GM21381 (cell line): ENCODE data around the gene ATP4B.

Source experiments
- ATAC-seq: cut with Tn5 transposase; IDR thresholded peaks from one replicate; pipeline ENCODE4 v1.9.1; 2021; ENCODE audit warnings: mild to moderate bottlenecking, moderate library complexity; ENCODE audit not compliant: unreplicated experiment

The ATP4B gene

DNA sequence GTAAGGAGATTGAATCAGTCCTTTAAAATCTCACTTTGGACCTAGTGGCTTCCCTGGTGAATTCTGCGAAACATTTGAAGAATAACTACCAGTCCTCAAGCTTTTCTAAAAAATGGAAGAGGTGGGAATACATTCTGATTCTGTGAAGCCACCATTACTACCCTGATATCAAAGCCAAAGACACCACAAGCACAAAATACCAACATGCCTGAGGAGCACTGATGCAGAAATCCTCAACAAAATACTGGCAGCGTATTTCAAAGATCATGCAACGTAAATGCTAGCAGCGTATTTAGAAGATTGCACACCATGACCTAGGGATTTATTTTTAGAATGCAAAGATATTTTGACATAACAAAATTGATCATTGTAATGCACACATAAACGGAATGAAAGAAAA is 14.4 kb downstream of the ATP4B start:
- no peak for ATAC-seq

DNA sequence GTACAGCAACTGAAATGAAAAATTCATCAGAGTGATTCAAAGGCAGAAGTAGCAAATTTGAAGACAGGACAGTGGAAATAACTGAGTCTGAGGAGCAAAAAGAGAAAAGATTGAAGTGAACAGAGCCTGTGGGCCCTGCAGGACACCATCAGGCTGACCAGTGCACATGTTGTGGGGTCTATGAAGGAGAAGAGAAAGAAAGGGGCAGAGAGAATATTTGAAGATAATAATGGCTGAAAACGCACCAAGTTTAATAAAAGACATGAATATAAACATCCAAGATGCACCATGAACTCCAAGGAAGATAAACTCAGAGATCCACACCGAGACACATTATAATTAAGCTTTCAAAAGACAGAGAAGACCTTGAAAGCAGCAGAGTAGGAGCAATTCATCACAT is 15.4 kb downstream of the ATP4B start:
- ATAC-seq: no peak

- ATAC-seq: no peak
These were observed 16.6 kb downstream of the ATP4B start for GRCh38 chr13:113641426-113641825.

DNA sequence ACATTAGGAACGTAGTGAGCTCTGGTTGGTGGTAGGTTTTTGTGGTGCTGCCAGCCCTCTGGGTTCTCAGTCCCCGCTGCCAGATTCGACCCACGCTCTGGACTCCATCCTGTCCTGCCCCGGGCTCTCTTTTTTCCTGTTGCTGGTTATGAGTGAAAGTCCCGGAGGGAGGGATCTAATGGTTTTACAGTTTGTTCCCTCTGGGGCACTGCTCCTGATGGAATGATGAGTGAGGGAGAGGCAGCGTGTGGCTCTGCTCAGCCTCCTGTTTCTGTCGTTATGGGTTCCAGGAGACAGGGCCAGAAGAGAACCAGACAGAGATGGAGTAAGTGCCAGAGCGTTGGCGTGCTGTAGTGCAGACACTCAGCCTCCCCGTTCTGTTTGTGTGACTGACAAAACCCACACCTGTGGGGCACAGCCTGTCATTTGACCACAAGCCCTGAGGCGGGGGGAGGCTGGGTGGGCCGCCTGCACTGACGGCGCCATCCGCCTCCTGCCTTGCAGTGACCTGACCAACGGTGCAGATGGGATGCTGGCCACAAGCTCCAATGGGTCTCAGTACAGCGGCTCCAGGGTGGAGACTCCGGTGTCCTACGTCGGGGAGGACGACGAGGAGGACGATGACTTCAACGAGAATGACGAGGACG is 18.3 kb downstream of the ATP4B start:
- no peak for ATAC-seq

DNA sequence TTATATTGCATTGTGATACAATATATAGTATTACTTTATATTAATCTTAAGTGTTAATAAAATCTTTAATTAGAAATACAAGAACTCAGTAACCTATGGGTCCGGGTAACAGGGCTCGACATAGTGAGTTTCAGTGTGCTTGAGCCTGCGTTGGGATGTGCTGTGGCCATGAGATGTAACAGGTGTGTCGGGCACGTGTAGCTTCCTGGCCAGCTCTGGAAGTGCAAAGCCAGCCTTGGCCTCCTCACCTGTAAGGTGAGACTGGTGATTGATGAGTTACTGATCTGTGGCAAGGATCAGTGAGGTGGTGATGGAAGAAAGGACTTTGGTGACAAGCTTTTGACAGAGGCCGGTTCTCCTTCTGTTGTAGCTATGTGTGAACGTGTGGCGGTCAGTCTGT is 19.2 kb downstream of the ATP4B start:
- no peak for ATAC-seq

DNA sequence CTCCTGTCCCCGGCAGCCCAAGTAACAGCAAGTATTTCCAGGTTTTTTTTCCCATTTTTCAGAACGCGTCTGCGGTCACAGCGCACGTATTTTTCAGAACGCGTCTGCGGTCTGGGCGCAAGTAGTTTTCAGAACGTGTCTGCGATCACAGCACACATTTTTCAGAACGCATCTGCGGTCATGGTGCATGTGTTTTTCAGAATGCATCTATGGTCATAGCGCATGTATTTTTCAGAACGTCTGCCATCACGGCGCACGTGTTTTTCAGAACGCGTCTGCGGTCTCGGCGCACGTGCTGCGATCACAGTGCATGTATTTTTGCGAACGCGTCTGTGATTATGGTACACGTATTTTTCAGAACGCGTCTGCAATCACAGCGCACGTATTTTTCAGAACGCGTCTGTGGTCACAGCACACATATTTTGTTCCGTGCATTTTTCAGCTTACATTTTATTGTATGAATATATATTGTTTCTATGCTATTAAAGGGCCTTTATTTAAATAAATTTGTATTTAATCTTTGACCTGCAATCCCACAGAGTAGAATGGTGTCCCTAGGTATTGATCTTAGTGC is 19.7 kb downstream of the ATP4B start:
- no peak for ATAC-seq

- no peak for ATAC-seq
These were observed 20.5 kb downstream of the ATP4B start for GRCh38 chr13:113637262-113638160.

GRCh38 chr13:113636266-113636963 is 21.6 kb downstream of the ATP4B start:
- no peak for ATAC-seq

DNA sequence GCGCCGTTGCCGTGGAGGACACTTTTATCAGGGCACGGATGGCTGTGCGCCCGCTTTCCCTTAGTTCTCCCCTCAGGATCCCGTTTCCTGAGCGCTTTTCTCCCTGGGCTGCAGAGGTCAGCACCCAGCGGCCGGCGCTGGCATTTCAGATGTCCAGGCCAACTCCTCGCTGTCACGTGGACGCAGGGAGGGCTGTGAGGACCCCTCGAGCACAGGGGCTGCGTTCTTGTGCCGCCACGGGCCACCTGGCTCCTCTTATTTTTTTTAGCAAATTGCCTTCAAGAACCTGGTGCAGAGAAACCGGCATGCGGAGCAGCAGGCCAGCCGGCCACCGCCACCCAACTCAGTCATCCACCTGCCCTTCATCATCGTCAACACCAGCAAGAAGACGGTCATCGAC is 22.3 kb downstream of the ATP4B start:
- ATAC-seq: no peak

DNA sequence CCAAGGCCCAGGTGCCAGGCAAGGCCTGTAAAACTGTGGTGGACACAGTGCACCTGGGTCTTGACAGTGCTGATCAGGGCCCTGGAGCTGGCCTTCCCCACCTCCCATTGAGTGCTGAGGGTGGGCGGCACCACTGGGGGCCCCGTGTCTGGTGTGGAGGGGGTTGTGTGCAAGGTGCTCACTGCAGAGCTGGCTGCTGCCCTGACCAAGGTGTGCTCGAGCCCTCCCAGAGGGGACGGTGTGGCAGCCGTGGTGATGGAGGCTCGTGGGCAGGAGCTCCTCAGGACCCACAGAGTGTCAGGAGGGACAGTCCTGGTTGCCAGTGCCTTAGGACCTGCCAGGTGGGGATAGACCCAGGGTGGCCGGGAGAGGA is 23.0 kb downstream of the ATP4B start:
- no peak for ATAC-seq

DNA sequence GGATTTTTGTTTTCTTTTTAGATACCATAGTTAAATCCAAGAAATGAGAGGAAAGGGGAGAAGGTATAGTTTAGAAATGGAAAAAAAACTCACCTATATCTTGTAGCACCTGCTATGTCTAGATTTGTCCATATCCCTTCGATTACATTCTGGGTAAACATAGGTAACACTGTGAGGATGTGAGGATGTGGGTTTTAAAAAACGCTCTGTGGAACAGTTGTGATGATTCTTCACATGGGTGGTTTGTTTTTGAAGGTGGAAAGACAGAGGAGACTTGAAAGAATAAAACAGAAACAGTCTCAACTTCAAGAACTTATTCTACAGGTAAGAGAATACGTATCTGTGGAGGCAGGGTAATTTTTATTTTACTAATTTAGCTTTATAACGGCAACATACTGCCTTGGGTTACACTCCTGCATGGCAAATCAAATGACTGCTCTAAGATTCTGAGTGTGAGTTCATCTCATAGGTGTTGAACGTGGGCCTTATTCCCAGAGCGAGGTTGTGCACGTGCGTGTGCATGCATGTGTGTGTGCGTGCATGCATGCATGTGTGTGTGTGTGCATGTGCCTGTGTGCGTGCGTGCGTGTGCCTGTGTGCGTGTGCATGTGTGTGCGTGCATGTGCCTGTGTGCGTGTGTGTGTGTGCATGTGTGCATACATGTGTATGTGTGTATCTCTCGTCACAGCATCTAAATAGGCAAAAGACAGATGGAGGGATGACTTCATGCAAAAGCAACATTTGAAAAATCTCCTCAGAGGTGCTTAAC is 23.5 kb downstream of the ATP4B start:
- ATAC-seq: no peak

DNA sequence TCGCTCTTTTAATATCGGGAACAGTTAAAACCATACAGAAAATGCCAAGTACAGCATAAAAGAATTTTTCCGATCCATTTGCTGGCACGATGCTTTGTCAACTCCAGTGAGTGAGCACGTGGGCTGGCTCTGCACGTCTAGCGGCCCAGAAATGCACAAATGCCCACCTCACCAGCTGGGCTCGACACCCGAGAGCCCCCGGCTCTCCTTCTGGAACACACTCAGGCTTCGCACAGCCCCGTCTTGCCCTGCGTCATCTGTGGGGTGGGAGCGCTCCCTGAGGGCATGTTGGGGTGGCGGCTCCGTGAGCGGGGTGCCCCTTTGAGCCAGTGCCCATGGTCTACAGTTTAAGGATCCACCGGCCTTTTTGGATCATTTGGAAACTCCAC is 24.5 kb downstream of the ATP4B start:
- ATAC-seq: no peak

DNA sequence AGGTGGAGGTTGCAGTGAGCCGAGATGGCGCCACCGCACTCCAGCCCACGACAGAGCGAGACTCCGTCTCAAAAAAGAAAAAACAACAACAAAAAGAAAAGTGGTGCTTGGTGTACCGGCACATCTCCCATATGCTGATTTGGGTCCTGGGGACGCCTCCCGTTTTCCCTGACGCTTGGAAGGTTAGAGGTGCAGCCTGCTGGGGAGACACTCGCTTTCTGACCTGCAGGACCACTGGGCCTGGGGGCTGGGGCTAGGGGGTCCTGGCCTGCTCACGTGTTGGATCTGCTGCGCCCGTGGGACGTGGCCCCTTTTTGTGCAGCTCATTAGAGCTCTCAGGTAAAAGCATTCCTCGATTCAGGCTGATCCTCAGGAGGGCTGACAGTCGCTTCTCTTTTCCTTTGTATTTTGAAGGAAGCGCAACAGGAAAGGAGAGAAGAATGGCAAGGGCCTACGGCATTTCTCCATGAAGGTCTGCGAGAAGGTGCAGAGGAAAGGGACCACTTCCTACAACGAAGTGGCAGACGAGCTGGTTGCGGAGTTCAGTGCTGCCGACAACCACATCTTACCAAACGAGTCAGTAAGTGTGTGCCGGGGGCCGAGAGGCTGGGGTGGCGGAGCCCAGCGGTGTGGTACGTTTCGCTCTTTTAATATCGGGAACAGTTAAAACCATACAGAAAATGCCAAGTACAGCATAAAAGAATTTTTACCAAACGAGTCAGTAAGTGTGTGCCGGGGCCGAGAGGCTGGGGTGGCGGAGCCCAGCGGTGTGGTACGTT is 25.1 kb downstream of the ATP4B start:
- ATAC-seq: no peak

DNA sequence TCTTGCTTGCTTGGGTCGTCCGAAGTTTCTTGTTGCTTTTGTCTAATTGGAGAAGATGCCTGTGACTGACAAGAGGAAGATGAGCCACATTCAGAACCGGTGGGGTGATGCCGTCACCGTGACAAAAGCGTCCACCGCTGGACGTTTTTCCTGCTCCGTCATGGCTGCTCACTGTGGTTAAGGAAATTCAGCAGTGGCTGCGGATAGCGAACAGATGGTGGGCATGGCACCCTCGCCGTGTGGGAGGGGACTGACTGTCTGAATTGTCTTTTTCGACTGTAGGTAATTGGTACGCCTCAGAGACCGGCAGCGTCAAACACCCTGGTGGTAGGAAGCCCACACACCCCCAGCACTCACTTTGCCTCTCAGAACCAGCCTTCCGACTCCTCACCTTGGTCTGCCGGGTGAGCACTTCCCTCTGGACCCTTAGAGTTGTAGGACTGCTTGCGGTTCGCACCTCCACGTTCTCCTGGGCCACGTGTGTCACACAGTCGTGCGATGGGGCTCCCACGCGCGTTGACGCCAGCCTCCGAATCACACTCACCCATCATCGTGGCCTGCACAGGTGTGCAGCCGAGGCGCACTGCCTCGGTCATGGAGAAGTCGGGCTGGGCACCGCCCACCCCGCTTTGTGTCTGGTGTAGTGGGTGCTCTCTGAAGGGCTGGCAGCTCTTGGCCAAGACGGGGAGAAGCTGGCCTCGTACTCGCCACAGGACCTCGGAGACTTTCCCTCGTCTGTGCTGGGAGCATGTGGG is 26.5 kb downstream of the ATP4B start:
- ATAC-seq: no peak

DNA sequence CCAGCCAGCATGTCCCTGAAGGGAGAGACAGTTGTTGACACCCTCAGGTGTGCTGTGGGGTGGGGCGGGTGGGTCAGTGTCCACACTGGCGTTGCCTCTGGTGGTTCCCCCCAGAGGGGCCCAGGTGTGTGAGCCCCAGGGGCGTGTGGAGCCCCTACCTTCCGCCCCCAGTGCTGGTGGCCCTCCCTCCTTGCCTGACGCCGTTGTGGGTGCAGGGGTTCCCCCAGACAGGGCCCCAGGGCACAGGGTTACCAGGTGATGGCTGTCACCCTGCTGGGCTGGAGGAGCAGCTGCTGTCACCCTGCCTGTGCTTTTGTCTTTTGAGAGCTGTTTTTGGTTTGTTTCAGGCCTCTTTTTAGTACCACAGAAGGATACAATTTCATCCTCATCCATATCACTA is 27.2 kb downstream of the ATP4B start:
- ATAC-seq: no peak

DNA sequence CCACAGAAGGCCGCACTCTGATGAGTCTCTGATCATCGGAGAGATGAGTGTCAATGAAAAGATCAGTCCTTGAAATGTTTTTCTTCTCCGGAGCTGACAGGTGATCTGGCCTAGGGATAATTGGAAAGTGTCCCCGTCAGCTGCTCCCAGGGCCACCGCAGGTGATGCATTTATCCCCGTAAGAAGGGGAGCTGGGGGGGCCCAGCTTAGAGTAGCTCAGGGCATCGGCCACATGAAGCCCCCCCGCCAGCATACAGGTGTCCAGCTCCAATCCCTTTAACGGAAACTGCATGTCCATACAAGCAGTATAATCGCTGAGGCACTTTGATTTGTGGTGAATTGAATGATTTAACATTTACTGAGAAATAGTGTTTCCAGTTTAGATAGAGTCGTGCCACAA is 27.7 kb downstream of the ATP4B start:
- ATAC-seq: no peak

- no peak for ATAC-seq
These were observed 28.1 kb downstream of the ATP4B start for GRCh38 chr13:113629866-113630265.

- ATAC-seq: no peak
These were observed 29.4 kb downstream of the ATP4B start for GRCh38 chr13:113628291-113629270.
